SU-DHL-6 (cell line): ENCODE data around the gene FASTKD1.
"Not testable (repeated sequence)": the region's sequence is repeated elsewhere in the genome, so short reads cannot be mapped to it uniquely, and the experiment has no call there.

Experiments used
- H2AFZ ChIP-seq: fragments of 200-600 bp; sonication (generic); 2 replicates; pipeline ENCODE4 v1.6.1; 2014; ENCODE audit warnings: low read depth, mild to moderate bottlenecking, moderate library complexity, mixed read lengths, antibody characterized with exemption, low read length; ENCODE audit not compliant: severe bottlenecking
- H3F3A ChIP-seq: fragments of 200-600 bp; shearing (Covaris generic); 2 replicates; pipeline ENCODE4 v1.6.0; 2016; ENCODE audit warnings: antibody characterized with exemption, mild to moderate bottlenecking; ENCODE audit not compliant: insufficient read depth
- H3K27ac ChIP-seq: fragments of 200-600 bp; sonication (generic); 2 replicates; pipeline ENCODE4 v1.5.1; 2016; ENCODE audit warnings: low read depth, mild to moderate bottlenecking, low read length, moderate library complexity, mixed read lengths
- H3K27me3 ChIP-seq: fragments of 200-600 bp; sonication (generic), shearing (Covaris generic); 2 replicates; pipeline ENCODE4 v1.6.0; 2014; ENCODE audit warnings: mild to moderate bottlenecking, low read length
- H3K36me3 ChIP-seq: fragments of 200-600 bp; sonication (generic); 2 replicates; pipeline ENCODE4 v1.6.1; 2014; ENCODE audit warnings: mild to moderate bottlenecking, low read length, mixed read lengths
- H3K4me2 ChIP-seq: fragments of 300-600, 200-600 bp; shearing (Covaris generic), sonication (generic); 2 replicates; pipeline ENCODE4 v1.6.0; 2014; ENCODE audit warnings: low read length, low read depth, mild to moderate bottlenecking; ENCODE audit not compliant: poor library complexity, severe bottlenecking
- H3K4me3 ChIP-seq: fragments of 200-600 bp; sonication (generic); 2 replicates; pipeline ENCODE4 v1.5.1; 2014; ENCODE audit warnings: antibody characterized with exemption, low read length, mild to moderate bottlenecking, mixed read lengths; ENCODE audit not compliant: insufficient read depth, poor library complexity, severe bottlenecking
- H3K79me2 ChIP-seq: fragments of 200-600 bp; sonication (generic); 2 replicates; pipeline ENCODE4 v1.6.1; 2014; ENCODE audit warnings: mild to moderate bottlenecking, low read length, moderate library complexity; ENCODE audit not compliant: insufficient read depth
- H3K9ac ChIP-seq: fragments of 200-600 bp; sonication (generic); 2 replicates; pipeline ENCODE4 v1.7.0; 2014; ENCODE audit warnings: mild to moderate bottlenecking, low read length
- H3K9me2 ChIP-seq: fragments of 200-600 bp; sonication (generic); replicated peaks from 2 replicates; pipeline ENCODE4 v1.6.1; 2014; ENCODE audit warnings: low read length; ENCODE audit not compliant: insufficient read depth
- H3K9me3 ChIP-seq: fragments of 200-600 bp; sonication (generic); 2 replicates; pipeline ENCODE4 v1.6.1; 2014; ENCODE audit warnings: low read length, mixed read lengths; ENCODE audit not compliant: insufficient read depth
- H4K20me1 ChIP-seq: fragments of 200-600 bp; sonication (generic); 2 replicates; pipeline ENCODE4 v1.6.1; 2014; ENCODE audit warnings: low read depth, mild to moderate bottlenecking, antibody characterized with exemption, low read length, moderate library complexity, mixed read lengths
- CTCF ChIP-seq: fragments of 200-600 bp; sonication (generic); IDR thresholded peaks from one replicate; pipeline ENCODE4 v1.5.1; 2017; ENCODE audit warnings: antibody characterized with exemption, mild to moderate bottlenecking, low read length, moderate library complexity; ENCODE audit not compliant: insufficient read depth, poor library complexity, severe bottlenecking
- EZH2phosphoT487 ChIP-seq: fragments of 200-600 bp; sonication (generic), shearing (Covaris generic); conservative IDR thresholded peaks from 2 replicates; pipeline ENCODE4 v1.6.1; 2018; ENCODE audit warnings: mild to moderate bottlenecking, antibody characterized with exemption, low read length, moderate library complexity, mixed read lengths

The FASTKD1 gene

DNA sequence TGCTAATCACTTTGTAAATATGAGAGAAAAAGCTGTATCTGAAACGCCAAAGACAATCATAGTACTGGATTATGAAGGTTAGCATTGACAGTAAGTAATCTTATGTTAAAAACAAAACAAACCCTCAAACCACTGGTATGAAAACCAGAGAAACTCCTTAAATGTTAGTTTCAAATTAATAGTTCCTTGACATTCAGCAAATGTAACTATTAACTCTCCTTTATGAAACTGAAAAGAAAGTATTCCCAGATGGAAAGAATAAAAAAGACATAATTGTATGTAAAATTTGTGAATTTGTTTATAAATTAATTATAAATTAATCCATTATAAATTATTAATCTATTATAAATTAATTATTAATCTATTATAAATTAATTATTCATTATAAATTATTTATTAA, 12.3 kb downstream of the FASTKD1 start:
- Histone ChIP-seq H3K27me3 (no peaks in the 10 kb centered on the region), H4K20me1 (no peaks in the 10 kb centered on the region), H3K4me3 (no peak overlapping the region), H3F3A (0 out of 2 replicates have a peak, but pooled peaks cover 3% of the 10 kb centered on the region), H3K79me2 (no peaks in the 10 kb centered on the region), H3K4me2 (no peak overlapping the region), H2AFZ (no peak overlapping the region), H3K9me2 (no peaks in the 10 kb centered on the region), H3K9me3 (no peaks in the 10 kb centered on the region), H3K9ac (no peak overlapping the region), H3K36me3 (peaks cover 3% of the 10 kb centered on the region; the same call in 1 of the 2 replicates), H3K27ac (no peak overlapping the region)
- no peak for TF ChIP-seq EZH2phosphoT487
- no peak for TF ChIP-seq CTCF

DNA sequence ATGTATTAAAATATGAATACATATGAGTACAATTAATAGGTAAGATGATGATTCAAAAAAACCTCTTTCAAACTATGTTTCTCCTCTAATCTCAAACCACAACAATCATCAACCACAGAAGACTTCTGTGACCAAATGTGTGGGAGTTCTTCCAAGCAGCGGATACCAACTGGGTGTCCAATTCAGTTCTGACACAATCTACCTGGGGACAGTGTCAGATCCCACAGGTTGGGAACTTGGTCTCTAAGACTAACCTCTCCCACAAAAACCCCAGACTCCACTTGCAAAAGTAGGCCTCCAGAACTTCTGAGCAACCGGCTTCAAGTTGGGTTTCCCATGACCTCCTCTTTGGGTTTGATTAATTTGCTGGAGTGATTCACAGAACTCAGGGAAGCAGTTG, 26.9 kb downstream of the FASTKD1 start:
- H3K79me2 ChIP-seq = no peaks in the 10 kb centered on the region
- no peak overlapping the region for H3K4me2 ChIP-seq
- no peaks in the 10 kb centered on the region for H3F3A ChIP-seq
- no peaks in the 10 kb centered on the region for H3K27me3 ChIP-seq
- H3K27ac ChIP-seq = no peak overlapping the region
- TF ChIP-seq CTCF = no peak
- H4K20me1 ChIP-seq = no peaks in the 10 kb centered on the region
- H3K36me3 ChIP-seq = peaks cover 15% of the 10 kb centered on the region; the same call in 1 of the 2 replicates
- no peak overlapping the region for H3K4me3 ChIP-seq
- H2AFZ ChIP-seq = no peak overlapping the region
- H3K9me3 ChIP-seq = no peaks in the 10 kb centered on the region
- H3K9me2 ChIP-seq = no peaks in the 10 kb centered on the region
- H3K9ac ChIP-seq = no peak overlapping the region

DNA sequence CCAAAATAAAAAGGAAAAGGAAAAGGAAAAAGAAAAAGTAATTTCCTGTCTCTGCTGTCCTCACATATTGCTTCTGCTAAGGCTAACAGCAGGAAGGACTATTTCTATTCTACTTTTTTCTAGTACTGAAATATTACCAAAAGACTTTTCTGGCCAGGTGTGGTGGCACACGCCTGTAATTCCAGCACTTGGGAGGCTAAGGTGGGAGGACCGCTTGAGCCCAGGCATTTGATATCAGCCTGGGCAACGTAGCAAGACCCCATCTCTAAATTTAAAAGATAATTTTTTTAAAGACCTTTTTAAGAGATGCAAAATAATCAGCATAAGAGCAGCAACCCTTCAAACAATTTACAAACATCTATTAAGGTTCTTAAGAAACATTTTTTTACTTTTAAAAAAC, 31.2 kb downstream of the FASTKD1 start:
- Histone ChIP-seq H2AFZ (no peak overlapping the region), H3K4me3 (no peak overlapping the region), H3F3A (no peaks in the 10 kb centered on the region), H3K36me3 (peaks cover 19% of the 10 kb centered on the region; the same call in 1 of the 2 replicates), H3K79me2 (no peaks in the 10 kb centered on the region), H3K9me2 (no peaks in the 10 kb centered on the region), H3K9me3 (no peaks in the 10 kb centered on the region), H3K27ac (no peak overlapping the region), H4K20me1 (no peaks in the 10 kb centered on the region), H3K4me2 (no peak overlapping the region), H3K9ac (no peak overlapping the region), H3K27me3 (no peaks in the 10 kb centered on the region)
- TF ChIP-seq EZH2phosphoT487 (no peak), CTCF (no peak)

DNA sequence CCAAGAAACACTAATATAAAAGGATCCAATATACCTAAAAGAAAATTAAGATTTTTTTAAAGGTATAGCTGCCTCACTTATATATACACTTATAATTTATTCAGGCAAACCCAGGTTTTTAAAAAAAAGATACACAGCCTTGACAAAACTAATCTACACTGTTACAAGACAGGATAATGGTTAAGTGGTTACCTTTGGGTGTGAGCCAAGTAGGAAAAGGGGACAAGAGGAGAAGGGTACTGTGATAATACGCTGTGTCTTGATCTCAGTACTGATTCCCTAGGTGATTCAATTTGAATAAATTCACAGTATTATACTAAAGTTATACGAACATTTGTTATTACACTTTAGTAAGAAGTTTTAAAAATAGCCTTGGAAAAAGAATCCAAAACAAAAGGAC, 33.5 kb downstream of the FASTKD1 start:
- no peak overlapping the region for H2AFZ ChIP-seq
- no peaks in the 10 kb centered on the region for H4K20me1 ChIP-seq
- H3K9me3 ChIP-seq = no peaks in the 10 kb centered on the region
- H3K4me3 ChIP-seq = no peak overlapping the region
- TF ChIP-seq EZH2phosphoT487 = no peak
- no peak overlapping the region for H3K27ac ChIP-seq
- H3K9me2 ChIP-seq = no peaks in the 10 kb centered on the region
- H3K9ac ChIP-seq = no peak overlapping the region
- no peak overlapping the region for H3K4me2 ChIP-seq
- H3K36me3 ChIP-seq = peaks cover 16% of the 10 kb centered on the region; the same call in 1 of the 2 replicates
- H3F3A ChIP-seq = no peaks in the 10 kb centered on the region; the same call in 1 of the 2 replicates
- H3K79me2 ChIP-seq = no peaks in the 10 kb centered on the region
- H3K27me3 ChIP-seq = no peaks in the 10 kb centered on the region

GRCh38 chr2:169539460-169539859, 34.2 kb downstream of the FASTKD1 start:
- not testable (repeated sequence) for H3K4me2 ChIP-seq, H3K9ac ChIP-seq, H3K27ac ChIP-seq, H2AFZ ChIP-seq, H3K27me3 ChIP-seq, H3K4me3 ChIP-seq, H3K9me3 ChIP-seq, H4K20me1 ChIP-seq, H3K79me2 ChIP-seq, H3K9me2 ChIP-seq, H3F3A ChIP-seq
- H3K36me3 ChIP-seq = peaks cover 16% of the 10 kb centered on the region; the same call in 1 of the 2 replicates
